ENCODE results near the gene MTM1.
A peak's percentile ranks its signal among the peaks of the same experiment; 100 is the strongest.

MTM1 gene

DNA sequence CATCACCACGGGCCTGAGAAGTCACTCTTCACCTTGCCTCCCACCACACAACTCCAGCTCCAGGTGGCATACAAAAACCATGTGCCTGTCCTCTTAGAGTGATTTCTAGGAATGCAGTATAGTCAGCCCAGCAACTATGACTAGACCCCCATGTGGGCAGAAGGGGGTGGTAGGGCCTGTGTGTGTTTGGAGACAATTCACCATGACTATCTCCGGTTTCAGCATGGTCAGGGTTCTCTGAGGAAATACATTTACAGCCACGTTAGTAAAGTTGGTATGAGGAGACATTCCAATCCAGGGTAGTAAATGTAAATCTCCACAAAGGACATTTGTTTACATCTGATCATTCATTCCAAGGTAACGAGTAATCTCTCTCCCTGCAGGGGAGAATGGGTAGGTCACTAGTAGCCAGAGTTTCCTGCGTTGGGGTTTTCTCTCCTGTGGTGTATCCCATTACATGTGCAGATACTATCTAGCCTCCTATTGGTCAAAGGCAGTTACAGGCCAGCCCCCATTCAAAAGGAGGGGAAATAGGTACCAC is 120.6 kb downstream of the MTM1 start:
- Histone ChIP-seq H3K4me3 (ENCODE audit: low read depth, low read length) (no peak overlapping the region), H3K9me3 (no peaks in the 10 kb centered on the region), H3K36me3 (no peaks in the 10 kb centered on the region), H3K27me3 (no peaks in the 10 kb centered on the region), H3K4me1 (no peaks in the 10 kb centered on the region)
- TF ChIP-seq, protein P1, sequence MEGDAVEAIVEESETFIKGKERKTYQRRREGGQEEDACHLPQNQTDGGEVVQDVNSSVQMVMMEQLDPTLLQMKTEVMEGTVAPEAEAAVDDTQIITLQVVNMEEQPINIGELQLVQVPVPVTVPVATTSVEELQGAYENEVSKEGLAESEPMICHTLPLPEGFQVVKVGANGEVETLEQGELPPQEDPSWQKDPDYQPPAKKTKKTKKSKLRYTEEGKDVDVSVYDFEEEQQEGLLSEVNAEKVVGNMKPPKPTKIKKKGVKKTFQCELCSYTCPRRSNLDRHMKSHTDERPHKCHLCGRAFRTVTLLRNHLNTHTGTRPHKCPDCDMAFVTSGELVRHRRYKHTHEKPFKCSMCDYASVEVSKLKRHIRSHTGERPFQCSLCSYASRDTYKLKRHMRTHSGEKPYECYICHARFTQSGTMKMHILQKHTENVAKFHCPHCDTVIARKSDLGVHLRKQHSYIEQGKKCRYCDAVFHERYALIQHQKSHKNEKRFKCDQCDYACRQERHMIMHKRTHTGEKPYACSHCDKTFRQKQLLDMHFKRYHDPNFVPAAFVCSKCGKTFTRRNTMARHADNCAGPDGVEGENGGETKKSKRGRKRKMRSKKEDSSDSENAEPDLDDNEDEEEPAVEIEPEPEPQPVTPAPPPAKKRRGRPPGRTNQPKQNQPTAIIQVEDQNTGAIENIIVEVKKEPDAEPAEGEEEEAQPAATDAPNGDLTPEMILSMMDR (IDR thresholded peaks at IDR 0.05; ENCODE audit: low read depth, low read length), result no peak
- no peak for DNase-seq

DNA sequence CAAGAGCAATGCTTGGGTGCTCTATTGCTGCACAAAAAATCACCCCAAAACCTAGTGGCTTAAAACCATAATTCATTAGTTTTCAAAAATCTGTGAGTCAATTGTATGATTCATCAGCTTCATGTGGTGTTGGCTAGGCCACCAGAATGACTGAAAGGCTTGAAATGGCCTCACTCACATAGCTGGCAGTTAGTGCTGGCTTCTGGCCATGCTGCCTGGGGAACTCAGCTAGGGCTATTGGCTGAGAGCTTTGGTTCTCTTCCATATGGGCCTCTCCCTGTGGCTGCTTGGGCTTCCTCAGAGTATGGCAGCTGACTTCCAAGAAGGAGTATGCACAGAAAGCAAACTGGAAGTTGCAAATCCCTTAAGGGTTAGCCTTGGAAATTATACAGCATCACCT is 121.7 kb downstream of the MTM1 start:
- TF ChIP-seq, protein P1 (IDR thresholded peaks at IDR 0.05; ENCODE audit: low read depth, low read length), result no peak
- no peaks in the 10 kb centered on the region for H3K9me3 ChIP-seq
- no peak for DNase-seq
- H3K27me3 ChIP-seq, result no peaks in the 10 kb centered on the region
- no peaks in the 10 kb centered on the region for H3K36me3 ChIP-seq
- no peak overlapping the region for H3K4me3 ChIP-seq (ENCODE audit: low read depth, low read length)
- H3K4me1 ChIP-seq, result no peaks in the 10 kb centered on the region

DNA sequence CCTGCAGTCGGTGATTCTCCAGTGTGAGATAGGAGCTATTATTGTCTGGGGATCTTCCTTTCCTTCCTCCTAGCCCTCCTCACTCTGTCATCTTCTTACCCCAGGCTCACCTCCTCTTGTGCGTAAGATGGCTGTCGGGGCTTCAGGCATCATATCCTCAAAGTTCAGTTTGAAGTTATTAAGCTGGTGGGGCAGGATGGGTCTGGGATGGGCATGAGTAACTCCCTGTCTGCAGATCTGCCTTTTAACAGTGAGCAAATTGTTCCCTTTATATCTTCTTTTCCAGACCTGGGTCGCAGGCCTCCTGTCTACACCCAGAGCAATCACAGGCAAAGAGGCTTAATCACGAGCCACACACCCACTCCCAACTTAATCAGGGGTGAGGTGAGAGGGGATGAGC is 123.9 kb downstream of the MTM1 start:
- no peak for DNase-seq
- H3K36me3 ChIP-seq, result no peaks in the 10 kb centered on the region
- no peaks in the 10 kb centered on the region for H3K4me1 ChIP-seq
- TF ChIP-seq, protein P1 (IDR thresholded peaks at IDR 0.05; ENCODE audit: low read depth, low read length), result no peak
- no peaks in the 10 kb centered on the region for H3K27me3 ChIP-seq
- peak overlapping the region; percentile 53 for H3K4me3 ChIP-seq (ENCODE audit: low read depth, low read length)
- no peaks in the 10 kb centered on the region for H3K9me3 ChIP-seq

DNA sequence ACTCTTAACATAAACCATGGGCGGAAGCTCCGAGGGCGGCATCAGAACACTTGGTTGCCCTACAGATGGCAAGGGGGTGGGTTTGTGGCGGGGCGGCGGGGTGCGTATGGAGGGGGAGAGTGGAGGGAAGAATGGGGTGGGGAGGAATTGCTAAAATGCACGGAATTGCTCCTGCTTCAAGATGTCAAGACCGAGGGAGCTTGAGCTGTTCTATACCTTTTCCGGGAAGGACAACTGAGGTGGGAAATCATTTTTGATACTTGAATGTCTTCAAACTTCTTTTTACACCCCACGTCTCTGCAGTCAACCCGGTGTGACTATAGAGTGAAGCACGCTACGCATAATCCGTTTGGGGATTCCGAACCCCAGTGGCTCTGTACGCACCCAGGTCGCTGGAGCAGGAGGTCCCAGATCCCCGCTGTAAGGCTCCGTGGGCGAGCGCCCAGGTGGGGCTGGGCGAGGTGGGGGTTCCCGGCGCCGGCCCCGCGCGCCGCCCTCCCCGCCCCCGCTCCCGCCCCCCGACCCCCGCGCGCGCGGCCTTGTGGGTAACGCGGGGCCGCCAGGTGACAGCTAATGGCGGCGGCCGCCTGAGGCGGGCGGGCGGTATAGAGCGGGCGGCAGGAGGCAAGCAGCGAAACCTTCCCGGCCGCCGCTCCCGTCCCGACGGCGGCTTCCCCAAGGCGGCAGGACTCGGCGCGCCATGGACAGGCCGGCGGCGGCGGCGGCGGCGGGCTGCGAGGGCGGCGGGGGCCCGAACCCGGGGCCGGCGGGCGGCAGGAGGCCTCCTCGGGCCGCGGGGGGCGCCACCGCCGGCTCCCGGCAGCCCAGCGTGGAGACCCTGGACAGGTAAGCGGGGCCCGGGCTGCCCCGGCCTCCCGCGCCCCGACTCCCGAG is 124.7 kb downstream of the MTM1 start, which contains the start of gene MTMR1:
MTMR1 (plus strand) TSS at position 566 of the 894 bp plus-strand sequence; CDS start at position 701, 135 bp downstream.
- peak; percentile 41 for DNase-seq
- no peaks in the 10 kb centered on the region for H3K4me1 ChIP-seq
- TF ChIP-seq, protein P1 (IDR thresholded peaks at IDR 0.05; ENCODE audit: low read depth, low read length), result no peak

DNA sequence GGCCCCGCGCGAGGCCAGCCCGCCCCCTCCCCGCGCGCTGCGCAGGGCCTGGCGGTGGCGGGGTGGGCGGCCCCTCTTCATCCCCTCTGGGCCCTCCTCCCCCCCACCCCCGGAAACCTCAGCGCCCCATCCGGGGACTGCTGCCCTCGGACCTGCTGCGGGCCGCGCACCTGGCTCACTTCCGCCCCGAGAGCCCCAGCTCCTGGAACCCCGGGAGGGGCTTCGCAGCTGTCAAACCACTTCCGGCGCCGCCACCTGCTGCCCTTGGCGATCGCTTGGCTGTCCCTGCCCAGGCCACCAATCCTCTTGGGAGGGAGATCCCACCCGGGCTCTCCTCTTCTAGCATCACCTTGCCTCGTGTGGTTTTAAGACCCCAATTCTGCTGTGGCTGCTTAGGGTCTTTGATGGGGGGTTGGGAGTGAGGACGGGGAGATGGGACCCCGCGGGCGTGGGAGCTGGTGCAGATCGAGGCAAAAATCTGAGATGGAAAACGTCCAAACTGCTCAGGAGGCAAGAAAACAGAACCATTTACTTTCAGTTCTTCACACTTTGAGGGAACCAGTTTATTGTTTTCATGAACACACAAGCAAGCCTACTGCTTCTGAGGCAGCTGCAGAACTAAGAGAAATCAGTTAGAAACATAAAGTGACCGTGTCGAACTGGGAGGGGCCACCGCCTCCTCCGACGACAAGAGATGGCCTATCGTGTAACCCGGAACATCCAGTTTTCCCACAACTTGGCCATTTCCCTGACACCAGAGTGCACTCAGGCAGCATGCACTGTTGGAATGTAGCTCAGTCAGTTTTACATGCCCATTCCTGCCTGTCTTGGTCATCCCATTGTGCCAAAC is 125.5 kb downstream of the MTM1 start:
- no peaks in the 10 kb centered on the region for H3K36me3 ChIP-seq
- TF ChIP-seq, protein P1 (IDR thresholded peaks at IDR 0.05; ENCODE audit: low read depth, low read length), result no peak
- no peaks in the 10 kb centered on the region for H3K27me3 ChIP-seq
- H3K4me1 ChIP-seq, result no peaks in the 10 kb centered on the region
- DNase-seq, result peak; percentile 53
- no peaks in the 10 kb centered on the region for H3K9me3 ChIP-seq
- H3K4me3 ChIP-seq (ENCODE audit: low read depth, low read length), result peak overlapping the region; percentile 52

More for the DNA sequence above, 124.7 kb downstream of the MTM1 start, which contains the start of gene MTMR1:
- Histone ChIP-seq H3K36me3 (no peaks in the 10 kb centered on the region), H3K4me3 (ENCODE audit: low read depth, low read length) (peak within 1 kb of the TSS; percentile 53), H3K27me3 (no peaks in the 10 kb centered on the region), H3K9me3 (no peaks in the 10 kb centered on the region)
